GM12878 (cell line): ENCODE results near the gene STYXL2. TPM values are rescaled to one million over a fixed set of nuclear protein-coding genes. Genes with fewer than 3 reads are reported as not detected.

Experiments
- BCL3 ChIP-seq: IDR thresholded peaks from 2 replicates; pipeline ENCODE4 v1.6.1; 2011; ENCODE audit warnings: borderline replicate concordance, low read depth, mild to moderate bottlenecking, moderate library complexity, low read length; ENCODE audit not compliant: insufficient read depth, poor library complexity, severe bottlenecking
- CBX3 ChIP-seq: fragments of 200-600 bp; sonication (generic); IDR thresholded peaks from 2 replicates; pipeline ENCODE4 v1.6.1; 2016; ENCODE audit warnings: low read depth, borderline replicate concordance
- CREM ChIP-seq: IDR thresholded peaks from 2 replicates; pipeline ENCODE4 v1.6.1; 2014; ENCODE audit warnings: antibody characterized with exemption, low read depth
- E4F1 ChIP-seq: fragments of 450-650 bp; IDR thresholded peaks from 2 replicates; pipeline ENCODE4 v1.6.1; 2018; ENCODE audit warnings: borderline replicate concordance, mild to moderate bottlenecking; ENCODE audit not compliant: partially characterized antibody
- EZH2 ChIP-seq: IDR thresholded peaks from 2 replicates; pipeline ENCODE4 v1.6.1; 2012; ENCODE audit warnings: low read depth, mild to moderate bottlenecking, control low read depth, inconsistent platforms, low read length, borderline replicate concordance; ENCODE audit not compliant: control insufficient read depth
- MTA3 ChIP-seq: IDR thresholded peaks from 2 replicates; pipeline ENCODE4 v1.6.1; 2012; ENCODE audit warnings: low read length, inconsistent platforms, borderline replicate concordance
- NFYB ChIP-seq: IDR thresholded peaks from 2 replicates; pipeline ENCODE4 v1.6.1; 2011; ENCODE audit warnings: low read depth, mild to moderate bottlenecking, low read length, improper control_type of control experiment, moderate library complexity; ENCODE audit not compliant: insufficient read depth
- PBX3 ChIP-seq: IDR thresholded peaks from 2 replicates; pipeline ENCODE4 v1.6.1; 2011; ENCODE audit warnings: mild to moderate bottlenecking, low read depth, low read length, moderate library complexity; ENCODE audit not compliant: insufficient replicate concordance
- RBBP5 ChIP-seq: fragments of 200-600 bp; sonication (generic); conservative IDR thresholded peaks from 2 replicates; pipeline ENCODE4 v1.6.1; 2016
- RELA ChIP-seq: fragments of 450-650 bp; IDR thresholded peaks from 2 replicates; pipeline ENCODE4 v1.8.0; 2014; ENCODE audit warnings: borderline replicate concordance; ENCODE audit not compliant: partially characterized antibody
- SUZ12 ChIP-seq: fragments of 200-600 bp; sonication (generic); IDR thresholded peaks from one replicate; pipeline ENCODE4 v1.6.1; 2018; ENCODE audit warnings: antibody characterized with exemption, mild to moderate bottlenecking; ENCODE audit not compliant: unreplicated experiment
- polyA plus RNA-seq, 11 experiments: library from polyadenylated mRNA; depleted of rRNA in 4 of 11; unstranded in 6 of 11; stranded (reverse) in 5 of 11; fragments of >200 nt; fragmentation: Nextera tagmentation in 4 of 11; fragmentation: Illumina TruSeq in 1 of 11; extraction: Ambion mirVana in 4 of 11; extraction: Trizol in 1 of 11; gene quantifications; 1 replicate in 1 of 11; 2 replicates in 10 of 11; pipeline versions ENCODE4 v1.2.1 to v1.2.3, GENCODE V29; 2011 to 2016; ENCODE audit warnings: inconsistent platforms in 2 of 11, missing spikeins in 2 of 11, low read depth in 1 of 11
- total RNA-seq, 4 experiments: library from RNA; depleted of rRNA in 3 of 4; stranded (reverse); fragments of >200 nt in 3 of 4; fragmentation: Illumina TruSeq in 1 of 4; extraction: Trizol in 1 of 4; gene quantifications; 2 replicates each; pipeline versions ENCODE4 v1.2.1 to v1.2.3, GENCODE V29; 2013 to 2021

STYXL2 gene
- total and polyA plus RNA-seq, 10 of the 15 experiments (the other 5 are each of a cell fraction or from before 2014, with no cell fraction given): under 0.01 to 0.08 (median 0.03) TPM; not detected in 7

GRCh38 chr1:167089939-167090313 lies 3.9 kb upstream of the STYXL2 start (continued):
- TF ChIP-seq EZH2: no peak
- no peak for TF ChIP-seq BCL3
- no peak for TF ChIP-seq CREM
- TF ChIP-seq MTA3: no peak
- TF ChIP-seq SUZ12: no peak
- TF ChIP-seq E4F1: no peak
- TF ChIP-seq CBX3: no peak
- TF ChIP-seq NFYB: no peak
- TF ChIP-seq RBBP5: no peak
- TF ChIP-seq RELA: no peak
- no peak for TF ChIP-seq PBX3
